ENCODE measurements around the gene EXOC3L4. TPM values are rescaled to one million over a fixed set of nuclear protein-coding genes. Genes with fewer than 3 reads are reported as not detected.

The EXOC3L4 gene
- total RNA-seq, 4 donors from 2014 or later = 0.63 to 2.1 (median 1.3) TPM

GRCh38 chr14:103056322-103057027, 38.0 kb upstream of the EXOC3L4 start:
- DNase-seq (ENCODE audit: low spot score in 2 of 2) = peak in 1 of 2 donors; percentile 41
- Histone ChIP-seq H3K27ac (peak overlapping the region; percentile 76 to 96 (median 86)), H3K9me3 (no peaks in the 10 kb centered on the region), H3K36me3 (no peaks in the 10 kb centered on the region), H3K4me1 (peaks cover 0 to 64% (median 30%) of the 10 kb centered on the region in 4 donors), H3K4me3 (peak overlapping the region; percentile 63 to 99 (median 94)), H3K27me3 (no peaks in the 10 kb centered on the region)
- no peak for TF ChIP-seq POLR2A (IDR thresholded peaks at IDR 0.05)
- TF ChIP-seq EP300 (IDR thresholded peaks at IDR 0.05) = no peak
- TF ChIP-seq CTCF (IDR thresholded peaks at IDR 0.05) = no peak
- WGBS, 2 donors = 1% methylated on average over 33 to 47 of the region's 50 CpGs

GRCh38 chr14:103057028-103057371, 37.5 kb upstream of the EXOC3L4 start:
- 0% methylated on average over 7 of the region's 53 CpGs; no CpG with 5 or more reads in 1 of the 2 donors for WGBS, 2 donors
- DNase-seq (ENCODE audit: low spot score in 2 of 2) = no peak
- no peaks in the 10 kb centered on the region for H3K9me3 ChIP-seq
- no peak for TF ChIP-seq POLR2A (IDR thresholded peaks at IDR 0.05)
- no peak for TF ChIP-seq CTCF (IDR thresholded peaks at IDR 0.05)
- no peak for TF ChIP-seq EP300 (IDR thresholded peaks at IDR 0.05)
- H3K4me3 ChIP-seq = peak overlapping the region; percentile 63 to 99 (median 94)
- H3K36me3 ChIP-seq = no peaks in the 10 kb centered on the region
- H3K27me3 ChIP-seq = no peaks in the 10 kb centered on the region
- H3K4me1 ChIP-seq = peaks cover 0 to 60% (median 29%) of the 10 kb centered on the region in 4 donors
- peak overlapping the region; percentile 76 to 96 (median 86) for H3K27ac ChIP-seq

GRCh38 chr14:103057372-103058163, 37.0 kb upstream of the EXOC3L4 start, which contains the start of gene CDC42BPB:
CDC42BPB (minus strand) TSS chr14:103057549; CDS start chr14:103057173, 376 bp downstream.
- H3K4me3 ChIP-seq = peak within 1 kb of the TSS; percentile 80 to 99 (median 94)
- H3K9me3 ChIP-seq = no peaks in the 10 kb centered on the region
- peak; percentile 61 to 73 for DNase-seq (ENCODE audit: low spot score in 2 of 2)
- peak within 1 kb of the TSS; percentile 76 to 96 (median 88) for H3K27ac ChIP-seq
- WGBS, 2 donors = 0 to 4% methylated on average over 9 to 14 of the region's 113 CpGs
- no peaks in the 10 kb centered on the region for H3K36me3 ChIP-seq
- H3K27me3 ChIP-seq = no peaks in the 10 kb centered on the region
- no peak for TF ChIP-seq CTCF (IDR thresholded peaks at IDR 0.05)
- TF ChIP-seq EP300 (IDR thresholded peaks at IDR 0.05) = peak in 1 of 2 donors; percentile 79
- peak in 1 of 2 donors; percentile 35 for TF ChIP-seq POLR2A (IDR thresholded peaks at IDR 0.05)
- H3K4me1 ChIP-seq = peaks cover 0 to 58% (median 29%) of the 10 kb centered on the region in 4 donors

- Histone ChIP-seq H3K36me3 (no peaks in the 10 kb centered on the region), H3K27ac (peak overlapping the region; percentile 57 to 93 (median 86)), H3K9me3 (no peaks in the 10 kb centered on the region), H3K27me3 (no peaks in the 10 kb centered on the region), H3K4me1 (peaks cover 0 to 52% (median 29%) of the 10 kb centered on the region in 4 donors), H3K4me3 (peak overlapping the region; percentile 48 to 99 (median 82))
- TF ChIP-seq EP300 (IDR thresholded peaks at IDR 0.05) = no peak
- no peak for TF ChIP-seq POLR2A (IDR thresholded peaks at IDR 0.05)
- no peak for TF ChIP-seq CTCF (IDR thresholded peaks at IDR 0.05)
- WGBS, 2 donors = 48 to 51% methylated on average over 37 to 38 of the region's 39 CpGs
- DNase-seq (ENCODE audit: low spot score in 2 of 2) = no peak
These were observed 36.1 kb upstream of the EXOC3L4 start for GRCh38 chr14:103058164-103059055.
